ENCODE measurements around the gene RGS16. TPM values are rescaled to one million over a fixed set of nuclear protein-coding genes. Genes with fewer than 3 reads are reported as not detected.

The RGS16 gene
- polyA plus RNA-seq, 1 of the 3 experiments (the other 2 are of a cell fraction) = 0.79 TPM

GRCh38 chr1:182587666-182588499 lies 16.3 kb downstream of the RGS16 start:
- Histone ChIP-seq H3K27me3 (ENCODE audit: insufficient read depth) (no peaks in the 10 kb centered on the region; the same call in 1 of the 2 replicates), H3F3A (replicated peaks; ENCODE audit: insufficient read depth) (no peaks in the 10 kb centered on the region), H3K9me2 (no peaks in the 10 kb centered on the region), H3K4me3 (ENCODE audit: low read depth in 2 of 2, low read length in 1 of 2) (no peak overlapping the region), H3K79me2 (ENCODE audit: insufficient read depth) (no peaks in the 10 kb centered on the region), H3K4me1 (ENCODE audit: control insufficient read depth in 1 of 2, insufficient read depth in 2 of 2, low read depth in 1 of 2, low read length in 1 of 2) (no peaks in the 10 kb centered on the region), H3K4me2 (no peak overlapping the region), H3K27ac (ENCODE audit: low read depth in 2 of 2, low read length in 1 of 2) (no peak overlapping the region), H3K36me3 (replicated peaks in 1 of 2; ENCODE audit: control insufficient read depth in 1 of 2, insufficient read depth in 2 of 2, low read length in 1 of 2) (no peaks in the 10 kb centered on the region), H3K9ac (no peak overlapping the region), H3K9me3 (no peaks in the 10 kb centered on the region), H4K20me1 (ENCODE audit: insufficient read depth) (no peaks in the 10 kb centered on the region), H2AFZ (ENCODE audit: low read depth) (no peak overlapping the region)
- TF ChIP-seq USF1 (IDR thresholded peaks at IDR 0.05; ENCODE audit: borderline replicate concordance, low read depth) = no peak
- no peak for TF ChIP-seq FOXM1 (IDR thresholded peaks at IDR 0.05; ENCODE audit: low read depth)
- TF ChIP-seq EP300 (IDR thresholded peaks at IDR 0.05; ENCODE audit: borderline replicate concordance in 1 of 2, low read depth in 1 of 2, low read length in 1 of 2) = no peak
- TF ChIP-seq SIN3A (IDR thresholded peaks at IDR 0.05; ENCODE audit: borderline replicate concordance, low read depth, low read length) = no peak
- TF ChIP-seq IRF3 (IDR thresholded peaks at IDR 0.05; ENCODE audit: low read depth, low read length) = no peak
- TF ChIP-seq NRF1 (IDR thresholded peaks at IDR 0.05; ENCODE audit: low read depth, low read length) = no peak
- no peak for TF ChIP-seq GABPA (IDR thresholded peaks at IDR 0.05; ENCODE audit: low read depth)
- TF ChIP-seq TAF1 (IDR thresholded peaks at IDR 0.05; ENCODE audit: borderline replicate concordance, low read depth, low read length) = no peak
- TF ChIP-seq ELF1 (IDR thresholded peaks at IDR 0.05) = no peak
- TF ChIP-seq REST (IDR thresholded peaks at IDR 0.05; ENCODE audit: low read depth, low read length) = no peak
- TF ChIP-seq EZH2phosphoT487 (IDR thresholded peaks at IDR 0.05; ENCODE audit: borderline replicate concordance, low read depth) = no peak
- no peak for TF ChIP-seq CHD2 (IDR thresholded peaks at IDR 0.05; ENCODE audit: low read length, partially characterized antibody)
- TF ChIP-seq MEF2A (IDR thresholded peaks at IDR 0.05; ENCODE audit: borderline replicate concordance, low read depth) = no peak
- no peak for TF ChIP-seq RCOR1 (IDR thresholded peaks at IDR 0.05; ENCODE audit: low read length)
- no peak for TF ChIP-seq TCF12 (IDR thresholded peaks at IDR 0.05)
- TF ChIP-seq MXI1 (IDR thresholded peaks at IDR 0.05; ENCODE audit: low read depth, low read length) = no peak
- DNase-seq = no peak
- 32% methylated on average over 4 of the region's 4 CpGs for WGBS (ENCODE audit: low lambda C conversion rate)
- POLR2A ChIA-PET = no interaction called here
- CTCF ChIA-PET = interaction anchor here (1.0 to 4.6 kb wide), 3 partner anchors 9 to 196 kb away, joined by 4 to 40 read pairs (median 19); no protein-coding TSS in a partner anchor
